ENCODE results near the gene RAD23A. TPM values are rescaled to one million over a fixed set of nuclear protein-coding genes. Genes with fewer than 3 reads are reported as not detected.

RAD23A gene
- total and polyA plus RNA-seq, 8 donors: 65.3 to 118 (median 75.6) TPM

GRCh38 chr19:12918253-12918652 lies 27.4 kb upstream of the RAD23A start:
- Histone ChIP-seq H3K36me3 (peaks cover 0 to 13% of the 10 kb centered on the region in 2 donors), H3K27me3 (no peaks in the 10 kb centered on the region), H3K4me1 (peaks cover 6 to 30% of the 10 kb centered on the region in 2 donors), H3K4me3 (no peak overlapping the region), H3K27ac (no peak overlapping the region), H3K9me3 (no peaks in the 10 kb centered on the region)
- TF ChIP-seq CTCF (IDR thresholded peaks at IDR 0.05): no peak
- DNase-seq (no peak), ATAC-seq (no peak)
- intact Hi-C loops (cut with DNase I): no loop called here

GRCh38 chr19:12921047-12921446 lies 24.6 kb upstream of the RAD23A start:
- peaks cover 0 to 15% of the 10 kb centered on the region in 2 donors for H3K4me1 ChIP-seq
- H3K27ac ChIP-seq: no peak overlapping the region
- ATAC-seq: no peak
- no peak for DNase-seq
- peaks cover 0 to 41% of the 10 kb centered on the region in 2 donors for H3K36me3 ChIP-seq
- H3K4me3 ChIP-seq: no peak overlapping the region
- intact Hi-C loops (cut with DNase I): no loop called here
- TF ChIP-seq CTCF (IDR thresholded peaks at IDR 0.05): no peak
- H3K9me3 ChIP-seq: no peaks in the 10 kb centered on the region
- no peaks in the 10 kb centered on the region for H3K27me3 ChIP-seq

GRCh38 chr19:12922959-12923358 lies 22.7 kb upstream of the RAD23A start:
- Histone ChIP-seq H3K9me3 (no peaks in the 10 kb centered on the region), H3K36me3 (peaks cover 0 to 60% of the 10 kb centered on the region in 2 donors), H3K27me3 (no peaks in the 10 kb centered on the region), H3K27ac (no peak overlapping the region), H3K4me3 (no peak overlapping the region), H3K4me1 (peaks cover 0 to 15% of the 10 kb centered on the region in 2 donors)
- no peak for TF ChIP-seq CTCF (IDR thresholded peaks at IDR 0.05)
- ATAC-seq (no peak), DNase-seq (no peak)
- intact Hi-C loops (cut with DNase I): no loop called here

- no peak for DNase-seq
- intact Hi-C loops (cut with DNase I): no loop called here
- TF ChIP-seq CTCF (IDR thresholded peaks at IDR 0.05): no peak
- H3K4me1 ChIP-seq: peaks cover 0 to under 1% of the 10 kb centered on the region in 2 donors
- H3K9me3 ChIP-seq: no peaks in the 10 kb centered on the region
- H3K36me3 ChIP-seq: peaks cover 0 to 78% of the 10 kb centered on the region in 2 donors
- no peak overlapping the region for H3K4me3 ChIP-seq
- no peak for ATAC-seq
- no peak overlapping the region for H3K27ac ChIP-seq
- no peaks in the 10 kb centered on the region for H3K27me3 ChIP-seq
Observed at GRCh38 chr19:12924621-12925310, 20.9 kb upstream of the RAD23A start.

- Histone ChIP-seq H3K4me1 (peaks cover 9 to 26% of the 10 kb centered on the region in 2 donors), H3K27ac (no peak overlapping the region), H3K9me3 (no peaks in the 10 kb centered on the region), H3K36me3 (peaks cover 0 to 58% of the 10 kb centered on the region in 2 donors), H3K4me3 (no peak overlapping the region), H3K27me3 (no peaks in the 10 kb centered on the region)
- intact Hi-C loops (cut with DNase I): no loop called here
- no peak for TF ChIP-seq CTCF (IDR thresholded peaks at IDR 0.05)
- DNase-seq (no peak), ATAC-seq (no peak)
Observed at GRCh38 chr19:12930002-12930645, 15.5 kb upstream of the RAD23A start.

Data from left lung (tissue), 10 donors.